AG04450 (cell line): ENCODE data around the gene GALNT13. TPM values are rescaled to one million over a fixed set of nuclear protein-coding genes. Genes with fewer than 3 reads are reported as not detected.

Experiments
- CTCF ChIA-PET: fragments of 300-600, 350-600 bp; formaldehyde crosslinking; extraction: SDS; loops from one replicate; lab custom pipeline; 2022; ENCODE audit warnings: antibody characterized with exemption, inconsistent platforms; lab: Charles Lee
- POLR2A ChIA-PET: fragments of 350-600 bp; formaldehyde crosslinking; extraction: SDS; loops from one replicate; lab custom pipeline; 2021; ENCODE audit warnings: antibody characterized with exemption, inconsistent platforms; lab: Yijun Ruan, JAX
- DNase-seq: peaks from one replicate; pipeline ENCODE4 v3.0.0-alpha.2; 2011; ENCODE audit warnings: low read depth, low spot score
- H3K27ac ChIP-seq: one replicate; pipeline ENCODE4 v1.5.1; 2012; ENCODE audit warnings: low read depth, low read length, control low read depth
- H3K27me3 ChIP-seq: one replicate; pipeline ENCODE4 v1.6.0; 2012; ENCODE audit warnings: low read length; ENCODE audit not compliant: control insufficient read depth, insufficient read depth
- H3K4me3 ChIP-seq: 2 replicates; pipeline ENCODE4 v1.5.1; 2011; ENCODE audit warnings: mild to moderate bottlenecking, low read depth, low read length, control low read depth
- H3K9me3 ChIP-seq: 2 replicates; pipeline ENCODE4 v1.5.1; 2012; ENCODE audit warnings: low read length; ENCODE audit not compliant: control insufficient read depth, insufficient read depth
- CTCF ChIP-seq: IDR thresholded peaks from 2 replicates; pipeline ENCODE4 v1.5.1; 2011; ENCODE audit warnings: low read depth, low read length, control low read depth, inconsistent platforms
- polyA plus RNA-seq: library from polyadenylated mRNA; depleted of rRNA; stranded (reverse); fragments of >200 nt; gene quantifications from 2 replicates; pipeline ENCODE4 v1.2.3, GENCODE V29; 2011

Gene GALNT13
- polyA plus RNA-seq, 1 experiment: not detected

GRCh38 chr2:154207288-154208047, 335.7 kb downstream of the GALNT13 start:
- no peak for TF ChIP-seq CTCF
- CTCF ChIA-PET: no interaction called here
- Histone ChIP-seq H3K9me3 (0 out of 2 replicates have a peak, but pooled peaks cover 2% of the 10 kb centered on the region), H3K4me3 (no peak overlapping the region), H3K27ac (no peak overlapping the region), H3K27me3 (no peaks in the 10 kb centered on the region)
- POLR2A ChIA-PET: no interaction called here
- no peak for DNase-seq

GRCh38 chr2:154223726-154224125, 352.0 kb downstream of the GALNT13 start:
- TF ChIP-seq CTCF: no peak
- ChIA-PET POLR2A (no interaction called here), CTCF (no interaction called here)
- Histone ChIP-seq H3K27ac (no peak overlapping the region), H3K4me3 (no peak overlapping the region), H3K27me3 (no peaks in the 10 kb centered on the region), H3K9me3 (no peaks in the 10 kb centered on the region)
- DNase-seq: no peak

- Histone ChIP-seq H3K27me3 (no peaks in the 10 kb centered on the region), H3K9me3 (no peaks in the 10 kb centered on the region), H3K4me3 (no peak overlapping the region), H3K27ac (no peak overlapping the region)
- no peak for DNase-seq
- ChIA-PET POLR2A (no interaction called here), CTCF (no interaction called here)
- no peak for TF ChIP-seq CTCF
Observed at GRCh38 chr2:154226931-154227330, 355.2 kb downstream of the GALNT13 start.

- Histone ChIP-seq H3K4me3 (no peak overlapping the region), H3K9me3 (no peaks in the 10 kb centered on the region), H3K27ac (no peak overlapping the region), H3K27me3 (no peaks in the 10 kb centered on the region)
- DNase-seq: no peak
- TF ChIP-seq CTCF: no peak
- ChIA-PET CTCF (no interaction called here), POLR2A (no interaction called here)
Observed at GRCh38 chr2:154228566-154229280, 357.0 kb downstream of the GALNT13 start.

- no peak for DNase-seq
- no peaks in the 10 kb centered on the region for H3K27me3 ChIP-seq
- TF ChIP-seq CTCF: no peak
- CTCF ChIA-PET: no interaction called here
- H3K9me3 ChIP-seq: no peaks in the 10 kb centered on the region
- H3K27ac ChIP-seq: no peak overlapping the region
- POLR2A ChIA-PET: no interaction called here
- H3K4me3 ChIP-seq: no peak overlapping the region
Observed at GRCh38 chr2:154229966-154230365, 358.2 kb downstream of the GALNT13 start.
